ENCODE data around the gene RAB27A.

DNA sequence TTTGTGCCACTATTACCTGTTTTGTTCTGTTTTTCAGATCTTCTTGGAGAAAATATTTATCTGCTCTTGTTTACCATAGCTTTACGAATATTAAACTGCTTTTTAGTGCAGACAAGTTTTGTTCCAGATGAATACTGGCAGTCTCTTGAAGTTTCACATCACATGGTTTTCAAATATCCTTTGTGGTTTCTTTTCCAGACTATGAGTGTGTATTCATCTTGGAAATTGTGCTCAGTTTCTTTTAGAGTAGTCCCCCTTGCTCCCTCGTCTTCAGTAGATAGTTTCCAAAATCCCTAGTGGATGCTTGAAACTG lies 30.6 kb upstream of the RAB27A start:
- TF ChIP-seq POLR2AphosphoS5 (IDR thresholded peaks at IDR 0.05; ENCODE audit: low read depth, low read length): no peak
- TF ChIP-seq TAF1 (IDR thresholded peaks at IDR 0.05; ENCODE audit: borderline replicate concordance, insufficient read depth, low read length): no peak
- TF ChIP-seq SIN3A (IDR thresholded peaks at IDR 0.05; ENCODE audit: borderline replicate concordance, insufficient read depth, low read length): no peak
- TF ChIP-seq, protein P1, sequence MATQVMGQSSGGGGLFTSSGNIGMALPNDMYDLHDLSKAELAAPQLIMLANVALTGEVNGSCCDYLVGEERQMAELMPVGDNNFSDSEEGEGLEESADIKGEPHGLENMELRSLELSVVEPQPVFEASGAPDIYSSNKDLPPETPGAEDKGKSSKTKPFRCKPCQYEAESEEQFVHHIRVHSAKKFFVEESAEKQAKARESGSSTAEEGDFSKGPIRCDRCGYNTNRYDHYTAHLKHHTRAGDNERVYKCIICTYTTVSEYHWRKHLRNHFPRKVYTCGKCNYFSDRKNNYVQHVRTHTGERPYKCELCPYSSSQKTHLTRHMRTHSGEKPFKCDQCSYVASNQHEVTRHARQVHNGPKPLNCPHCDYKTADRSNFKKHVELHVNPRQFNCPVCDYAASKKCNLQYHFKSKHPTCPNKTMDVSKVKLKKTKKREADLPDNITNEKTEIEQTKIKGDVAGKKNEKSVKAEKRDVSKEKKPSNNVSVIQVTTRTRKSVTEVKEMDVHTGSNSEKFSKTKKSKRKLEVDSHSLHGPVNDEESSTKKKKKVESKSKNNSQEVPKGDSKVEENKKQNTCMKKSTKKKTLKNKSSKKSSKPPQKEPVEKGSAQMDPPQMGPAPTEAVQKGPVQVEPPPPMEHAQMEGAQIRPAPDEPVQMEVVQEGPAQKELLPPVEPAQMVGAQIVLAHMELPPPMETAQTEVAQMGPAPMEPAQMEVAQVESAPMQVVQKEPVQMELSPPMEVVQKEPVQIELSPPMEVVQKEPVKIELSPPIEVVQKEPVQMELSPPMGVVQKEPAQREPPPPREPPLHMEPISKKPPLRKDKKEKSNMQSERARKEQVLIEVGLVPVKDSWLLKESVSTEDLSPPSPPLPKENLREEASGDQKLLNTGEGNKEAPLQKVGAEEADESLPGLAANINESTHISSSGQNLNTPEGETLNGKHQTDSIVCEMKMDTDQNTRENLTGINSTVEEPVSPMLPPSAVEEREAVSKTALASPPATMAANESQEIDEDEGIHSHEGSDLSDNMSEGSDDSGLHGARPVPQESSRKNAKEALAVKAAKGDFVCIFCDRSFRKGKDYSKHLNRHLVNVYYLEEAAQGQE (IDR thresholded peaks at IDR 0.05; ENCODE audit: insufficient read depth in 1 of 2, low read depth in 2 of 2, low read length in 2 of 2): no peak
- no peak for TF ChIP-seq FOXP2 (optimal IDR thresholded peaks at IDR 0.05; ENCODE audit: borderline replicate concordance, extremely low read depth, extremely low read length, insufficient read depth)

Measured in PFSK-1 (cell line).